ENCODE results near the gene TMEM163.
"Not testable (repeated sequence)": the region's sequence is repeated elsewhere in the genome, so short reads cannot be mapped to it uniquely, and the experiment has no call there.

Gene TMEM163

DNA sequence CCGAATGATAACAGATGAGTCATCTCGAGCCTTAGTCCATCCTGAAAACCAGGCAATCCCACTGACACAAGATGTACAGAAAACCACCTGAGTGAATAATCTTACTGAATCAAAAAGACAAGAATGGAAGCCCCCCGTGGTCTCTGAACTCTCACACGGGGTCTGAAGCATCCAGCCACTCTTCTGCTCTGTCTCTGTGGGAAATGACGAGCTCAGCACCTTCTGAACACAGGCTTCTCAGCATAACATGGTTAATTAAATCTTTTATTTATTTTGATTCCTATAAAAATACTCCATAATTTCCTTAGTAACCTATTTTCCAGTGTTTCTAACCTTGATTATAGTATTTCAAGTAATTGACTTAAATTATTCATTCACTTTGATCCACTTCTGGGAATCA, 203.7 kb downstream of the TMEM163 start:
- TF ChIP-seq HDGF (IDR thresholded peaks at IDR 0.05; ENCODE audit: borderline replicate concordance) (no peak), FOXK2 (IDR thresholded peaks at IDR 0.05) (no peak), PKNOX1 (IDR thresholded peaks at IDR 0.05) (no peak), ELF4 (IDR thresholded peaks at IDR 0.05) (no peak), TARDBP (IDR thresholded peaks at IDR 0.05) (no peak), ZNF384 (IDR thresholded peaks at IDR 0.05) (no peak), NFRKB (IDR thresholded peaks at IDR 0.05) (no peak), SUZ12 (IDR thresholded peaks at IDR 0.05) (no peak), L3MBTL2 (conservative IDR thresholded peaks at IDR 0.05) (no peak), SP1 (IDR thresholded peaks at IDR 0.05) (no peak), FOXA1 (IDR thresholded peaks at IDR 0.05) (no peak), FOXM1 (IDR thresholded peaks at IDR 0.05; ENCODE audit: borderline replicate concordance) (no peak), LEF1 (IDR thresholded peaks at IDR 0.05; ENCODE audit: borderline replicate concordance) (no peak), ARNT (IDR thresholded peaks at IDR 0.05) (no peak), BHLHE40 (IDR thresholded peaks at IDR 0.05; ENCODE audit: borderline replicate concordance) (no peak), CTBP1 (IDR thresholded peaks at IDR 0.05; ENCODE audit: borderline replicate concordance) (no peak)
- ChIA-PET POLR2A (no interaction called here), CTCF (no interaction called here)
- DNase-seq (ENCODE audit: extremely low spot score) = no peak

- DNase-seq (ENCODE audit: extremely low spot score) = no peak
- no peak for TF ChIP-seq BHLHE40 (IDR thresholded peaks at IDR 0.05; ENCODE audit: borderline replicate concordance)
- no peak for TF ChIP-seq TARDBP (IDR thresholded peaks at IDR 0.05)
- TF ChIP-seq CTBP1 (IDR thresholded peaks at IDR 0.05; ENCODE audit: borderline replicate concordance) = no peak
- TF ChIP-seq PKNOX1 (IDR thresholded peaks at IDR 0.05) = no peak
- no peak for TF ChIP-seq LEF1 (IDR thresholded peaks at IDR 0.05; ENCODE audit: borderline replicate concordance)
- TF ChIP-seq SUZ12 (IDR thresholded peaks at IDR 0.05) = no peak
- TF ChIP-seq ELF4 (IDR thresholded peaks at IDR 0.05) = no peak
- no peak for TF ChIP-seq HDGF (IDR thresholded peaks at IDR 0.05; ENCODE audit: borderline replicate concordance)
- no peak for TF ChIP-seq NFRKB (IDR thresholded peaks at IDR 0.05)
- POLR2A ChIA-PET = no interaction called here
- CTCF ChIA-PET = no interaction called here
These were observed 205.4 kb downstream of the TMEM163 start for GRCh38 chr2:134513465-134513804.

DNA sequence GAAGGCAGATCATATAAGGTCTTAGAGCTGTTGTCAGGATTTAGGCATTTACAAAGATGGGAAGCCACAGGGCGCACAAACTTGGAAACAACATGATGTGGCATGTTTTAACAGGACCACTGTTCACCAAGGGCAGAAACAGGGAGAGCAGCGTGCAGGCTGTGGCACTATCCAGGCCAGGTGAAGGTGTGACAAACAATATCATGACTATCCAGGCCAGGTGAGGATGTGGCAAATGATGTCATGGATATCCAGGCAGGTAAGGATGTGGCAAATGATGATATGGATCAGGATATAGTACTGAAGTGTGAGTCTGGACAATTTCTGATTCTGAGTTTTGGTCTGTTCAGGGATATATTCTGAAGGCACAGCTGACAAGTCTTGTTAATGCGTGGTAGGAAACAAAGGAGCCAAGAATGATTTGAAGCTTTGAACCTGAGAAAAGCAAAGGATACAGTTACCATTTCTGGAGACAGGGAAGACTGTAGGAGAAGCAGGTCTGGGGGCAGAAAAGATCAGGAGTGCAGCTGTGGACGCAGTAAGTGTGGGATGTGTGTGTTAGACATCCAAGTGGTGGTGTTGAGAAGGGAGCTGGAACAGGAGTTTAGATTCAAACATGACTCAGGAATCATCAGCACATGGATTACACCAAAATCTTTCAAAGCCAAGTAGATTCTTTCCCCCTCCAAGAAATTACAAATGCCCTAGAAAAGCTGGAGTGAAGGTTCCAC, 205.9 kb downstream of the TMEM163 start:
- ChIA-PET CTCF (no interaction called here), POLR2A (no interaction called here)
- TF ChIP-seq L3MBTL2 (conservative IDR thresholded peaks at IDR 0.05) (no peak), ARNT (IDR thresholded peaks at IDR 0.05) (no peak), FOXM1 (IDR thresholded peaks at IDR 0.05; ENCODE audit: borderline replicate concordance) (no peak), FOXK2 (IDR thresholded peaks at IDR 0.05) (no peak), TARDBP (IDR thresholded peaks at IDR 0.05) (no peak), BHLHE40 (IDR thresholded peaks at IDR 0.05; ENCODE audit: borderline replicate concordance) (no peak), SUZ12 (IDR thresholded peaks at IDR 0.05) (no peak), ZNF384 (IDR thresholded peaks at IDR 0.05) (no peak), NFRKB (IDR thresholded peaks at IDR 0.05) (no peak), FOXA1 (IDR thresholded peaks at IDR 0.05) (no peak)
- no peak for DNase-seq (ENCODE audit: extremely low spot score)

- no peak for DNase-seq (ENCODE audit: extremely low spot score)
- POLR2A ChIA-PET = no interaction called here
- CTCF ChIA-PET = no interaction called here
- no peak for TF ChIP-seq ELF4 (IDR thresholded peaks at IDR 0.05)
- TF ChIP-seq ARNT (IDR thresholded peaks at IDR 0.05) = no peak
- no peak for TF ChIP-seq FOXA1 (IDR thresholded peaks at IDR 0.05)
- no peak for TF ChIP-seq SUZ12 (IDR thresholded peaks at IDR 0.05)
- TF ChIP-seq SP1 (IDR thresholded peaks at IDR 0.05) = no peak
- TF ChIP-seq TARDBP (IDR thresholded peaks at IDR 0.05) = no peak
- TF ChIP-seq L3MBTL2 (conservative IDR thresholded peaks at IDR 0.05) = no peak
- no peak for TF ChIP-seq CTBP1 (IDR thresholded peaks at IDR 0.05; ENCODE audit: borderline replicate concordance)
- TF ChIP-seq PKNOX1 (IDR thresholded peaks at IDR 0.05) = no peak
- no peak for TF ChIP-seq FOXM1 (IDR thresholded peaks at IDR 0.05; ENCODE audit: borderline replicate concordance)
- TF ChIP-seq BHLHE40 (IDR thresholded peaks at IDR 0.05; ENCODE audit: borderline replicate concordance) = no peak
- no peak for TF ChIP-seq LEF1 (IDR thresholded peaks at IDR 0.05; ENCODE audit: borderline replicate concordance)
- TF ChIP-seq FOXK2 (IDR thresholded peaks at IDR 0.05) = no peak
- no peak for TF ChIP-seq NFRKB (IDR thresholded peaks at IDR 0.05)
- TF ChIP-seq ZNF384 (IDR thresholded peaks at IDR 0.05) = no peak
These were observed 210.4 kb downstream of the TMEM163 start for GRCh38 chr2:134508391-134508790.

GRCh38 chr2:134507697-134508096, 211.1 kb downstream of the TMEM163 start:
- no peak for DNase-seq (ENCODE audit: extremely low spot score)
- CTCF ChIA-PET = no interaction called here
- TF ChIP-seq CTBP1 (IDR thresholded peaks at IDR 0.05; ENCODE audit: borderline replicate concordance) (no peak), L3MBTL2 (conservative IDR thresholded peaks at IDR 0.05) (no peak), ARNT (IDR thresholded peaks at IDR 0.05) (no peak), PKNOX1 (IDR thresholded peaks at IDR 0.05) (no peak), SUZ12 (IDR thresholded peaks at IDR 0.05) (no peak), ZNF384 (IDR thresholded peaks at IDR 0.05) (no peak), FOXM1 (IDR thresholded peaks at IDR 0.05; ENCODE audit: borderline replicate concordance) (no peak), HDGF (IDR thresholded peaks at IDR 0.05; ENCODE audit: borderline replicate concordance) (no peak), BHLHE40 (IDR thresholded peaks at IDR 0.05; ENCODE audit: borderline replicate concordance) (no peak), NFRKB (IDR thresholded peaks at IDR 0.05) (no peak), LEF1 (IDR thresholded peaks at IDR 0.05; ENCODE audit: borderline replicate concordance) (no peak), TARDBP (IDR thresholded peaks at IDR 0.05) (no peak)
- POLR2A ChIA-PET = no interaction called here

DNA sequence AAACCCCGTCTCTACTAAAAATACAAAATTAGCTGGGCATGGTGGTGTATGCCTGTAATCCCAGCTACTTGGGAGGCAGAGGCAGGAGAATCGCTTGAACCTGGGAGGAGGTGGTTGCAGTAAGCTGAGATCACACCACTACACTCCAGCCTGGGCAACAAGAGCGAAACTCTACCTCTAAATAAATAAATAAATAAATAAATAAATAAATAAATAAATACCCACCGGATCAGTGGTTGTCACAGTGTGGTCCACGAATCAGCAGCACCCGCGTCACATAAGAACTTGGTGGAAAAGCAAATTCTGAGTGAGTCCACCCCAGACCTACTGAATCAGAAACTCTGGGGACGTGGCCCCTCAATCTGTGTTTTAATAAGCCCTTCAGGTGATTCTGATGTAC, 211.6 kb downstream of the TMEM163 start:
- DNase-seq (ENCODE audit: extremely low spot score); POLR2A ChIA-PET; CTCF ChIA-PET: not testable (repeated sequence)

All from HEK293T (cell line).